IPS-15b (cell line): Measurements from ENCODE around the gene LASP1.

ENCODE experiments used
- H3K27me3 ChIP-seq: one replicate; pipeline ENCODE4 v1.6.1; 2013; ENCODE audit warnings: low read length; ENCODE audit not compliant: control insufficient read depth, insufficient read depth
- H3K36me3 ChIP-seq: one replicate; pipeline ENCODE4 v1.6.1; 2013; ENCODE audit warnings: low read length; ENCODE audit not compliant: control insufficient read depth, insufficient read depth
- H3K4me1 ChIP-seq: one replicate; pipeline ENCODE4 v1.6.1; 2013; ENCODE audit warnings: mild to moderate bottlenecking, low read length; ENCODE audit not compliant: control insufficient read depth, insufficient read depth
- H3K4me3 ChIP-seq: one replicate; pipeline ENCODE4 v1.5.1; 2013; ENCODE audit warnings: low read depth, low read length
- H3K9ac ChIP-seq: one replicate; pipeline ENCODE4 v1.6.1; 2013; ENCODE audit warnings: low read depth, mild to moderate bottlenecking, low read length
- H3K9me3 ChIP-seq: one replicate; pipeline ENCODE4 v1.6.1; 2013; ENCODE audit warnings: mild to moderate bottlenecking, low read length; ENCODE audit not compliant: control insufficient read depth, insufficient read depth

The LASP1 gene

GRCh38 chr17:38893607-38894006 lies 23.7 kb downstream of the LASP1 start:
- Histone ChIP-seq H3K4me3 (no peak overlapping the region), H3K9me3 (no peaks in the 10 kb centered on the region), H3K27me3 (no peaks in the 10 kb centered on the region), H3K4me1 (no peaks in the 10 kb centered on the region), H3K9ac (no peak overlapping the region), H3K36me3 (peaks cover 31% of the 10 kb centered on the region)

GRCh38 chr17:38894276-38894675 lies 24.4 kb downstream of the LASP1 start:
- Histone ChIP-seq H3K4me1 (no peaks in the 10 kb centered on the region), H3K4me3 (no peak overlapping the region), H3K27me3 (no peaks in the 10 kb centered on the region), H3K9ac (no peak overlapping the region), H3K9me3 (no peaks in the 10 kb centered on the region), H3K36me3 (peaks cover 37% of the 10 kb centered on the region)

- peaks cover 39% of the 10 kb centered on the region for H3K36me3 ChIP-seq
- H3K4me1 ChIP-seq: peaks cover 4% of the 10 kb centered on the region
- H3K4me3 ChIP-seq: no peak overlapping the region
- no peak overlapping the region for H3K9ac ChIP-seq
- H3K9me3 ChIP-seq: no peaks in the 10 kb centered on the region
- H3K27me3 ChIP-seq: no peaks in the 10 kb centered on the region
Measured at GRCh38 chr17:38896346-38896954, 26.6 kb downstream of the LASP1 start.

- Histone ChIP-seq H3K4me1 (peaks cover 4% of the 10 kb centered on the region), H3K36me3 (peaks cover 34% of the 10 kb centered on the region)
Measured at GRCh38 chr17:38897176-38897575, 27.3 kb downstream of the LASP1 start.

GRCh38 chr17:38897671-38898290 lies 27.9 kb downstream of the LASP1 start:
- no peak overlapping the region for H3K4me3 ChIP-seq
- H3K36me3 ChIP-seq: peaks cover 28% of the 10 kb centered on the region
- H3K27me3 ChIP-seq: no peaks in the 10 kb centered on the region
- H3K9me3 ChIP-seq: no peaks in the 10 kb centered on the region
- H3K4me1 ChIP-seq: peaks cover 4% of the 10 kb centered on the region
- H3K9ac ChIP-seq: no peak overlapping the region

More at GRCh38 chr17:38897176-38897575, 27.3 kb downstream of the LASP1 start:
- Histone ChIP-seq H3K9me3 (no peaks in the 10 kb centered on the region), H3K4me3 (no peak overlapping the region), H3K9ac (no peak overlapping the region), H3K27me3 (no peaks in the 10 kb centered on the region)

GRCh38 chr17:38898291-38898679 lies 28.4 kb downstream of the LASP1 start:
- Histone ChIP-seq H3K27me3 (no peaks in the 10 kb centered on the region), H3K9ac (no peak overlapping the region), H3K9me3 (no peaks in the 10 kb centered on the region), H3K4me1 (peaks cover 4% of the 10 kb centered on the region), H3K36me3 (peaks cover 26% of the 10 kb centered on the region), H3K4me3 (no peak overlapping the region)

GRCh38 chr17:38898812-38899348 lies 29.0 kb downstream of the LASP1 start:
- no peak overlapping the region for H3K4me3 ChIP-seq
- peaks cover 31% of the 10 kb centered on the region for H3K36me3 ChIP-seq
- H3K9ac ChIP-seq: no peak overlapping the region
- H3K4me1 ChIP-seq: peaks cover 4% of the 10 kb centered on the region
- no peaks in the 10 kb centered on the region for H3K27me3 ChIP-seq
- H3K9me3 ChIP-seq: no peaks in the 10 kb centered on the region

GRCh38 chr17:38899421-38899820 lies 29.6 kb downstream of the LASP1 start:
- Histone ChIP-seq H3K9ac (no peak overlapping the region), H3K4me1 (peaks cover 4% of the 10 kb centered on the region), H3K9me3 (no peaks in the 10 kb centered on the region), H3K27me3 (no peaks in the 10 kb centered on the region), H3K36me3 (peaks cover 33% of the 10 kb centered on the region), H3K4me3 (no peak overlapping the region)

GRCh38 chr17:38900978-38901656 lies 31.3 kb downstream of the LASP1 start:
- Histone ChIP-seq H3K9ac (no peak overlapping the region), H3K4me1 (peaks cover 4% of the 10 kb centered on the region), H3K4me3 (no peak overlapping the region), H3K9me3 (no peaks in the 10 kb centered on the region), H3K36me3 (peaks cover 30% of the 10 kb centered on the region), H3K27me3 (no peaks in the 10 kb centered on the region)

GRCh38 chr17:38903404-38903803 lies 33.5 kb downstream of the LASP1 start:
- H3K9me3 ChIP-seq: no peaks in the 10 kb centered on the region
- H3K36me3 ChIP-seq: peaks cover 20% of the 10 kb centered on the region
- peaks cover 4% of the 10 kb centered on the region for H3K4me1 ChIP-seq
- H3K9ac ChIP-seq: no peak overlapping the region
- no peak overlapping the region for H3K4me3 ChIP-seq
- no peaks in the 10 kb centered on the region for H3K27me3 ChIP-seq

GRCh38 chr17:38904892-38905291 lies 35.0 kb downstream of the LASP1 start:
- Histone ChIP-seq H3K9me3 (no peaks in the 10 kb centered on the region), H3K4me1 (peaks cover 4% of the 10 kb centered on the region), H3K9ac (no peak overlapping the region), H3K27me3 (no peaks in the 10 kb centered on the region), H3K4me3 (no peak overlapping the region), H3K36me3 (peaks cover 9% of the 10 kb centered on the region)

GRCh38 chr17:38905375-38905774 lies 35.5 kb downstream of the LASP1 start:
- H3K4me1 ChIP-seq: peaks cover 4% of the 10 kb centered on the region
- H3K9ac ChIP-seq: no peak overlapping the region
- peaks cover 9% of the 10 kb centered on the region for H3K36me3 ChIP-seq
- no peak overlapping the region for H3K4me3 ChIP-seq
- no peaks in the 10 kb centered on the region for H3K27me3 ChIP-seq
- no peaks in the 10 kb centered on the region for H3K9me3 ChIP-seq
